NB4 (cell line): ENCODE data around the gene KHDC1.

ENCODE experiments used
- CTCF ChIP-seq: IDR thresholded peaks from one replicate; pipeline ENCODE4 v1.5.1; 2012; ENCODE audit warnings: low read depth, low read length
- MYC ChIP-seq: IDR thresholded peaks from 2 replicates; pipeline ENCODE4 v1.6.1; 2011; ENCODE audit warnings: low read depth, low read length
- POLR2A ChIP-seq: IDR thresholded peaks from 2 replicates; pipeline ENCODE4 v1.6.1; 2011; ENCODE audit warnings: mild to moderate bottlenecking; ENCODE audit not compliant: insufficient read length; ENCODE audit errors: extremely low read depth
- TF ChIP-seq, protein P1 (sequence below): IDR thresholded peaks from 2 replicates; pipeline ENCODE4 v1.6.1; 2011; ENCODE audit warnings: low read depth, low read length

DNA sequence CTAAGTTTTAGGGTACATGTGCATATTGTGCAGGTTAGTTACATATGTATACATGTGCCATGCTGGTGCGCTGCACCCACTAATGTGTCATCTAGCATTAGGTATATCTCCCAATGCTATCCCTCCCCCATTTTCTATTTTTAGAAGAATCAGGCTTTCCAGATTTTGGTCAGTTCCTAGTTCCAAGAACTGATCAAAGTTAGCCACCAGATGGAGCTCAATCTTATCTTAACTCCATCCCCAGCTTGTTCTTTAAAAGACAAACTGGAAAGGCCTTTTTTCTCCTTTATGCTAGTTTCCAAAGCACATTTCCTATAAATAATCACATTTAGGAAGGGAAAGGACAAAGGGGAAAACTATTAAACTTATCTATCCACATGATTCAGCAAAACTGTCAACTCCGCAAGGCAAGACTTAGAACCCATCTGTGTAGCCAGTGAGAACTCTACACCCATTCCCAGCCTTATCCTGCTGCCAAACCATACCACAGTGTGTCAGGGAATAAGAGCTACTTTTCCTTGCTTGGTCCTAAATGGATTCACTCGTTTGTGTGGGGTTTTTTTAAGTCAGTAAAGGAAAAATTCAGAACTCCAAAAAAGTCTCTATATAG, 22.8 kb upstream of the KHDC1 start:
- peak; percentile 42 for TF ChIP-seq CTCF
- TF ChIP-seq POLR2A = no peak
- TF ChIP-seq, protein P1, sequence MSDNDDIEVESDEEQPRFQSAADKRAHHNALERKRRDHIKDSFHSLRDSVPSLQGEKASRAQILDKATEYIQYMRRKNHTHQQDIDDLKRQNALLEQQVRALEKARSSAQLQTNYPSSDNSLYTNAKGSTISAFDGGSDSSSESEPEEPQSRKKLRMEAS = no peak
- no peak for TF ChIP-seq MYC
